A673 (cell line): Measurements from ENCODE around the gene ZC3H18. TPM values are rescaled to one million over a fixed set of nuclear protein-coding genes. Genes with fewer than 3 reads are reported as not detected.
A peak's percentile ranks its signal among the peaks of the same experiment; 100 is the strongest.

Source experiments
- BruUV-seq: library from RNA; stranded (reverse); fragments of 400-500 nt; replicated peaks from 2 replicates; lab custom pipeline; 2021; lab: Mats Ljungman, UMichigan
- CTCF ChIA-PET: fragments of 300-600 bp; sonication (Branson Sonifier 250); formaldehyde crosslinking; loops from one replicate; lab custom pipeline; 2022; ENCODE audit warnings: antibody characterized with exemption; lab: Charles Lee
- POLR2A ChIA-PET: fragments of 300-600 bp; sonication (Branson Sonifier 250); formaldehyde crosslinking; loops from one replicate; lab custom pipeline; 2022; ENCODE audit warnings: antibody characterized with exemption; ENCODE audit not compliant: low non-redundant PET; lab: Charles Lee
- DNase-seq: peaks from one replicate; pipeline ENCODE4 v3.0.0-alpha.2; 2015; ENCODE audit warnings: low spot score
- H3K27ac ChIP-seq: fragments of 200-600 bp; sonication (generic); 2 replicates; pipeline ENCODE4 v1.5.1; 2016; ENCODE audit warnings: mixed run types, low read depth, mild to moderate bottlenecking, mixed read lengths, antibody characterized with exemption, low read length; ENCODE audit not compliant: poor library complexity, severe bottlenecking
- H3K27me3 ChIP-seq: fragments of 200-600 bp; sonication (generic); replicated peaks from 2 replicates; pipeline ENCODE4 v1.6.1; 2017; ENCODE audit warnings: mixed run types, low read depth, mild to moderate bottlenecking, mixed read lengths, antibody characterized with exemption, low read length; ENCODE audit not compliant: insufficient read depth, poor library complexity
- H3K36me3 ChIP-seq: fragments of 200-600 bp; sonication (generic); 2 replicates; pipeline ENCODE4 v1.6.1; 2016; ENCODE audit warnings: mixed run types, mild to moderate bottlenecking, mixed read lengths, antibody characterized with exemption, low read length; ENCODE audit not compliant: insufficient read depth, poor library complexity, severe bottlenecking
- H3K4me1 ChIP-seq: fragments of 200-600 bp; sonication (generic); 2 replicates; pipeline ENCODE4 v1.6.1; 2017; ENCODE audit warnings: mixed run types, mild to moderate bottlenecking, mixed read lengths, antibody characterized with exemption, low read length; ENCODE audit not compliant: insufficient read depth, poor library complexity, severe bottlenecking
- H3K4me3 ChIP-seq: fragments of 200-600 bp; sonication (generic); 2 replicates; pipeline ENCODE4 v1.5.1; 2016; ENCODE audit warnings: low read depth, mixed run types, mild to moderate bottlenecking, mixed read lengths, low read length; ENCODE audit not compliant: poor library complexity, severe bottlenecking
- H3K9me3 ChIP-seq: fragments of 200-600 bp; sonication (generic); 2 replicates; pipeline ENCODE4 v1.6.1; 2016; ENCODE audit warnings: mixed run types, low read depth, mild to moderate bottlenecking, mixed read lengths, antibody characterized with exemption, low read length; ENCODE audit not compliant: poor library complexity, severe bottlenecking
- EZH2 ChIP-seq: fragments of 200-600 bp; sonication (generic); IDR thresholded peaks from 2 replicates; pipeline ENCODE4 v1.6.1; 2017; ENCODE audit warnings: borderline replicate concordance, low read depth, mild to moderate bottlenecking, mixed read lengths, antibody characterized with exemption, low read length; ENCODE audit not compliant: poor library complexity, severe bottlenecking
- intact Hi-C: fragments of 100-400 bp; cut with micrococcal nuclease; formaldehyde crosslinking; loops from one replicate; pipeline ENCODE4 v1.10.0; 2022; ENCODE audit not compliant: unreplicated experiment
- total RNA-seq: library from RNA; stranded (reverse); gene quantifications from 2 replicates; pipeline ENCODE4 v1.2.3, GENCODE V29; 2021
- TF ChIP-seq, protein P1 (sequence below): fragments of 300-800, 200-600 bp; sonication (generic); conservative IDR thresholded peaks from 2 replicates; pipeline ENCODE4 v1.5.1; 2017; ENCODE audit warnings: low read depth, mild to moderate bottlenecking, antibody characterized with exemption, low read length, moderate library complexity, mixed read lengths

The ZC3H18 gene
- total RNA-seq, 1 experiment from 2014 or later, result 83.4 TPM

DNA sequence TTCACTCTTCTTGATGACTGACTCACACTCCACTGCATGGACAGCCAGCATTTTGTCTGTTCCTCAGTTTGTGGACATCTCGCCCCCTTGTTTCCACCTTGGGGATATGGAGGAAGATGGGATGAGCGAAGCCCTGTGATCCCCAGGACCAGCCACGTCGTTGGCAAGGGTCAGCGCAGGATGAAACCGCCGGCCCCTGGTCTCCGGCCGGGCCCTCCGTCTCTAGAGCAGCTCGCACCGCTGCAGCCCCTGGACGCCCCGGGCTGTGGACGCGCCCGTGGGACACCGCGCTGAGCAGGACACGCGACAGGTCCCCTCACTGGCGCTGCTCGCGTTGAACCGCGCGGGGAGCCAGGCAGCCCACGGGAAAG is 604 bp upstream of the ZC3H18 start:
- Histone ChIP-seq H3K27ac (peak overlapping the region; percentile 78), H3K4me1 (peaks cover 13% of the 10 kb centered on the region), H3K36me3 (peaks cover 2% of the 10 kb centered on the region), H3K9me3 (no peaks in the 10 kb centered on the region), H3K4me3 (peak overlapping the region; percentile 91), H3K27me3 (no peaks in the 10 kb centered on the region)
- ChIA-PET CTCF (interaction anchor here (0.6 to 0.7 kb wide), 3 partner anchors 136 to 1238 kb away, joined by 3 to 4 read pairs (median 4); no protein-coding TSS in a partner anchor), POLR2A (interaction anchor here (0.7 kb wide), 1 partner anchor 147 kb away, joined by 7 read pairs; no protein-coding TSS in a partner anchor)
- DNase-seq, result no peak
- TSS peak; percentile 83 for BruUV-seq
- intact Hi-C loops, result no loop called here
- TF ChIP-seq, protein P1, sequence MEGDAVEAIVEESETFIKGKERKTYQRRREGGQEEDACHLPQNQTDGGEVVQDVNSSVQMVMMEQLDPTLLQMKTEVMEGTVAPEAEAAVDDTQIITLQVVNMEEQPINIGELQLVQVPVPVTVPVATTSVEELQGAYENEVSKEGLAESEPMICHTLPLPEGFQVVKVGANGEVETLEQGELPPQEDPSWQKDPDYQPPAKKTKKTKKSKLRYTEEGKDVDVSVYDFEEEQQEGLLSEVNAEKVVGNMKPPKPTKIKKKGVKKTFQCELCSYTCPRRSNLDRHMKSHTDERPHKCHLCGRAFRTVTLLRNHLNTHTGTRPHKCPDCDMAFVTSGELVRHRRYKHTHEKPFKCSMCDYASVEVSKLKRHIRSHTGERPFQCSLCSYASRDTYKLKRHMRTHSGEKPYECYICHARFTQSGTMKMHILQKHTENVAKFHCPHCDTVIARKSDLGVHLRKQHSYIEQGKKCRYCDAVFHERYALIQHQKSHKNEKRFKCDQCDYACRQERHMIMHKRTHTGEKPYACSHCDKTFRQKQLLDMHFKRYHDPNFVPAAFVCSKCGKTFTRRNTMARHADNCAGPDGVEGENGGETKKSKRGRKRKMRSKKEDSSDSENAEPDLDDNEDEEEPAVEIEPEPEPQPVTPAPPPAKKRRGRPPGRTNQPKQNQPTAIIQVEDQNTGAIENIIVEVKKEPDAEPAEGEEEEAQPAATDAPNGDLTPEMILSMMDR, result no peak
- no peak for TF ChIP-seq EZH2

DNA sequence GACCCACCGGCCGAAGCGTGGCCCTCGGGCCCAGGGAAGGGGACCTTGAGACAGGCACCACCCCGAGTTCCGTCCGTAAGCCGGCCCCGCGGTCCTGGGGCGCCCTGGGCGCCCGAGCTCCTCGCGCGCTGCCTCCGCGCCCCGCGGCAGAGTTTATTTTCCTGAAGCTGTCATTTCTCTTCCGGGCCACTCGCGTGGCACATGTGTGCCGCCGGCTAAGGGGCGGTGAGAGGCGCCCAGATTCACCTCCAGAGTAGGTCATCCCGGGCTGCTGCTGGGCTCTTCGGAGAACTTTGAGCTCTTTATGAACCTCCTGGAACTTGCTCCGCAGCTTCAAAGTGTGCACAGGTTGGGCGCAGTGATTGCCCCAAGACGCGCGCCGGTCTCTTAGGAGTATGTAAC is 489 bp downstream of the ZC3H18 start:
- TF ChIP-seq EZH2, result no peak
- TF ChIP-seq, protein P1, result no peak
- intact Hi-C loops, result loop anchor here (5.0 kb wide), 1 partner anchor 803 kb away; the partner anchor contains the start of gene KLHDC4
- no TSS peak for BruUV-seq

DNA sequence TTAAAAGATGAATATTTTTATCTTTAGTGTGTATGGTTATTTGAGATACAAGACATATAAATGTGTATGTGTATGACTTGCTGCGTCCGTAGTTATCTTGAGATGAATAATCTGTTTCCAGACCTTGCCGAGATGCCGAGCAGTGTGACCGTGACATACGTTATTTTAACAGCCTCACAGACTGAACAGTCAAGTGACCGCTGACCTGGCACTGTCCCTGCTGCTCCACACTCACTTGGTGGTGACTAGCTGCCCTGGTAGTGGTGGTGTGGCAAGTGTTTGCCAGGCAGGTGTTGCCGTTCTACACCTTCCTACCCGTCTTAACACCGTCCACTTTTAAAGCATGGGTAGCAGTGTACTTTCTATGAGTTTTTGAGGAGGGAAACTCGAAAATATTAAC is 5.0 kb downstream of the ZC3H18 start:
- no peak for TF ChIP-seq EZH2
- TF ChIP-seq, protein P1, result no peak
- CTCF ChIA-PET, result no interaction called here
- BruUV-seq, result no TSS peak
- Histone ChIP-seq H3K4me3 (no peak overlapping the region), H3K4me1 (peaks cover 13% of the 10 kb centered on the region), H3K9me3 (no peaks in the 10 kb centered on the region), H3K36me3 (peaks cover 23% of the 10 kb centered on the region), H3K27me3 (no peaks in the 10 kb centered on the region), H3K27ac (no peak overlapping the region)
- intact Hi-C loops, result no loop called here
- POLR2A ChIA-PET, result no interaction called here
- DNase-seq, result no peak

More for the DNA sequence above, 489 bp downstream of the ZC3H18 start:
- peak; percentile 36 for DNase-seq
- Histone ChIP-seq H3K4me3 (peak overlapping the region; percentile 91), H3K27ac (peak overlapping the region; percentile 91), H3K9me3 (no peaks in the 10 kb centered on the region), H3K36me3 (peaks cover 2% of the 10 kb centered on the region), H3K27me3 (no peaks in the 10 kb centered on the region), H3K4me1 (peaks cover 13% of the 10 kb centered on the region)
- POLR2A ChIA-PET, result no interaction called here
- CTCF ChIA-PET, result interaction anchor here (0.6 to 0.9 kb wide), 2 partner anchors 10 to 167 kb away, joined by 3 to 7 read pairs; no protein-coding TSS in a partner anchor
